ENCODE measurements around the gene USP7. TPM values are rescaled to one million over a fixed set of nuclear protein-coding genes. Genes with fewer than 3 reads are reported as not detected.

Gene USP7
- total RNA-seq, 1 experiment from 2014 or later, result 228 TPM

DNA sequence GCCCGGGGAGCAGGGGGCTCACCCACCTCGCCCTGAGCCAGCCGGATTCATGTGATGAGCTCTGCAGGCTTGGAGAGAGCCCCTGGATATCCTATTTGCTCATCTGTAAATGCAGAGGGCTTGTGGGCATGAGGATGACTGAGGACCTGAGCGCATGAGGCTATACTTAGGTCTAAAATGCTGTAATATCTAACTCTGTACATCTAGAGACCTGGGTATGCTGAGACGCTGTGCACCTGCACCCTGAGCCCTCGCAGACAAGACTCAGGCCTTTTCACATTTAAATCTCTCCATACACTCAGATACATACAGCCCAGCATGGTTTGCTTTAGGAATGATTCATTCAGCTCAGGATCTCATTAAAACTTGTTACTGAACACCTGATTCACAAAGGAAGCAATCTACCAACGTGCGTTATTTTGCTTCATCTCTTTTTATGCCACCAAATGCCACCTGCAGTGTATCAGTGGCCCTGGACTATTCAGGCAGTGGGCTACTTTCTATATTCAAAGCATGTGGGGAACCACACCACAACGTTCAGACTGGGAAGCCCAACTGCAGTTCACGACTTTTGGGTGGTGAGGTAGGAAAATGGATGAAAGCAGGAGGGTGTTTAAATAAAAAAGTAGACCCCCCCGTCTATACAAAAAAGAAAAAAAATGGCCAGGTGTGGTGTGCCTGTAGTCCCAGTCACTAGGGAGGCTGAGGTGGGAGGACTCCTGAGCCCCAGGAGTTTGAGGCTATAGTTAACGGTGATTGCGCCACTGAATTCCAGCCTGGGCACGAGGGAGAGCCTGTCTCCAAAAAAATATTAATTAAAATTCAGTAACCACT lies 12.0 kb downstream of the USP7 start:
- CTCF ChIA-PET, result no interaction called here

DNA sequence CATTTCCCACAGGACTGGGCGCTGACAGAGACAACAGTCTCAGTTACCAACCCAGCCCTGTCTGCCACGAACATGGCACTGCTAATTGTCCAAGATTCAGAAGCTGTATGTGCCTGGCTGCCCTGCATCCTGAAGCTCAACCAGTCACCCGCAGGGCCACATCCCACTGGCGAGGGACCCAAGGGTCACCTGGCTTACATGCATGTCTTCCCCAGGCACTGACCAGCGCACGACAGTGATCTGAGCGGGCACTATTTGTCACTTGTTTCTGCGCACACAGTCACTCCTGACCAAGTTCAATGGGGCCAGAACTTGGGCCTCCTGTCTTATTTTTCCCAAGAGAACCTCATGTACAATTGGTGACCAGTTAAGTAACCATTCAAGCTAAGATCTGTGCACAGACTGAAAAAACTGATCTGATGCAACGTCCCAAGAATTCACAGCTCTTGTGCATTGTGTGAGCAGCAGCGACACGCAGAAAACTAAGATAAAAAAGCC lies 13.1 kb downstream of the USP7 start:
- Histone ChIP-seq H3K27ac (ENCODE audit: low read depth, low read length, poor library complexity, severe bottlenecking) (peak overlapping the region; percentile 50), H3K36me3 (ENCODE audit: insufficient read depth, low read length, poor library complexity, severe bottlenecking) (no peaks in the 10 kb centered on the region), H3K9me3 (ENCODE audit: low read depth, low read length, poor library complexity, severe bottlenecking) (no peaks in the 10 kb centered on the region), H3K27me3 (replicated peaks; ENCODE audit: insufficient read depth, low read depth, low read length, poor library complexity) (no peaks in the 10 kb centered on the region), H3K4me3 (ENCODE audit: low read depth, low read length, poor library complexity, severe bottlenecking) (no peak overlapping the region), H3K4me1 (ENCODE audit: insufficient read depth, low read length, poor library complexity, severe bottlenecking) (peaks cover 27% of the 10 kb centered on the region)
- BruUV-seq (replicated peaks), result no TSS peak
- CTCF ChIA-PET, result interaction anchor here (1.0 kb wide), 1 partner anchor 17 kb away, joined by 3 read pairs; no protein-coding TSS in a partner anchor
- POLR2A ChIA-PET (ENCODE audit: low non-redundant PET), result no interaction called here
- DNase-seq (ENCODE audit: low spot score), result no peak
- intact Hi-C loops (cut with micrococcal nuclease; ENCODE audit: unreplicated experiment), result no loop called here
- TF ChIP-seq CTCF (conservative IDR thresholded peaks at IDR 0.05; ENCODE audit: low read depth, low read length) (no peak), EZH2 (IDR thresholded peaks at IDR 0.05; ENCODE audit: borderline replicate concordance, low read depth, low read length, poor library complexity, severe bottlenecking) (no peak)

More for the DNA sequence above, 12.0 kb downstream of the USP7 start:
- Histone ChIP-seq H3K4me1 (ENCODE audit: insufficient read depth, low read length, poor library complexity, severe bottlenecking) (peaks cover 37% of the 10 kb centered on the region), H3K9me3 (ENCODE audit: low read depth, low read length, poor library complexity, severe bottlenecking) (no peaks in the 10 kb centered on the region), H3K36me3 (ENCODE audit: insufficient read depth, low read length, poor library complexity, severe bottlenecking) (no peaks in the 10 kb centered on the region), H3K27me3 (replicated peaks; ENCODE audit: insufficient read depth, low read depth, low read length, poor library complexity) (no peaks in the 10 kb centered on the region), H3K4me3 (ENCODE audit: low read depth, low read length, poor library complexity, severe bottlenecking) (no peak overlapping the region), H3K27ac (ENCODE audit: low read depth, low read length, poor library complexity, severe bottlenecking) (peak overlapping the region; percentile 31)
- DNase-seq (ENCODE audit: low spot score), result no peak
- no peak for TF ChIP-seq EZH2 (IDR thresholded peaks at IDR 0.05; ENCODE audit: borderline replicate concordance, low read depth, low read length, poor library complexity, severe bottlenecking)
- TF ChIP-seq CTCF (conservative IDR thresholded peaks at IDR 0.05; ENCODE audit: low read depth, low read length), result no peak
- POLR2A ChIA-PET (ENCODE audit: low non-redundant PET), result no interaction called here
- intact Hi-C loops (cut with micrococcal nuclease; ENCODE audit: unreplicated experiment), result no loop called here
- no TSS peak for BruUV-seq (replicated peaks)

GRCh38 chr16:8949536-8950418 lies 13.9 kb downstream of the USP7 start:
- POLR2A ChIA-PET (ENCODE audit: low non-redundant PET), result no interaction called here
- H3K4me1 ChIP-seq (ENCODE audit: insufficient read depth, low read length, poor library complexity, severe bottlenecking), result peaks cover 20% of the 10 kb centered on the region
- TF ChIP-seq CTCF (conservative IDR thresholded peaks at IDR 0.05; ENCODE audit: low read depth, low read length) (no peak), EZH2 (IDR thresholded peaks at IDR 0.05; ENCODE audit: borderline replicate concordance, low read depth, low read length, poor library complexity, severe bottlenecking) (no peak)
- H3K27me3 ChIP-seq (replicated peaks; ENCODE audit: insufficient read depth, low read depth, low read length, poor library complexity), result no peaks in the 10 kb centered on the region
- intact Hi-C loops (cut with micrococcal nuclease; ENCODE audit: unreplicated experiment), result no loop called here
- no peak overlapping the region for H3K4me3 ChIP-seq (ENCODE audit: low read depth, low read length, poor library complexity, severe bottlenecking)
- no peaks in the 10 kb centered on the region for H3K9me3 ChIP-seq (ENCODE audit: low read depth, low read length, poor library complexity, severe bottlenecking)
- peak overlapping the region; percentile 50 for H3K27ac ChIP-seq (ENCODE audit: low read depth, low read length, poor library complexity, severe bottlenecking)
- no TSS peak for BruUV-seq (replicated peaks)
- H3K36me3 ChIP-seq (ENCODE audit: insufficient read depth, low read length, poor library complexity, severe bottlenecking), result no peaks in the 10 kb centered on the region
- CTCF ChIA-PET, result interaction anchor here (1.0 kb wide), 1 partner anchor 16 kb away, joined by 3 read pairs; no protein-coding TSS in a partner anchor
- DNase-seq (ENCODE audit: low spot score), result no peak
